ENCODE results near the gene KCNJ15.
A peak's percentile ranks its signal among the peaks of the same experiment; 100 is the strongest.

The KCNJ15 gene

DNA sequence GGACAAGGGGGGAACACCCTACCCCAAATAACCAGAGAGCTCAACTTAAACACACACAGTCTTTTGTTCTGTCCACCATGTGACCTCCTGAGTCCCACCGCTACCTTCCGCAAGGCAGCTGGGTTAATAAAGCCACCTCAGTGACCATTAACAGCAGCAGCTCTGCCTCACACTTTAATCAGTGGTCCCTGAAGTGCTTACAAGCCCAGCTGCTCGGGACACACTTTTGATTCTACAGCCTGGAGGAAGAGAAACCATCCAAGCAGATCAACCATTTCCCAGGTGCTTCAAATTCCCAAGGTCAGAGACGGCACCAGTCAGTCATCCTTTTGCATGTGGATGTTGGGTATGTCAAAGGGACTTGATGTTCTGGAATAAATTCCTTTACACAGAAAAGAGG is 70.1 kb downstream of the KCNJ15 start:
- no peak for DNase-seq (ENCODE audit: low read depth)

GRCh38 chr21:38327984-38328383 is 71.2 kb downstream of the KCNJ15 start:
- DNase-seq (ENCODE audit: low read depth), result peak; percentile 71

DNA sequence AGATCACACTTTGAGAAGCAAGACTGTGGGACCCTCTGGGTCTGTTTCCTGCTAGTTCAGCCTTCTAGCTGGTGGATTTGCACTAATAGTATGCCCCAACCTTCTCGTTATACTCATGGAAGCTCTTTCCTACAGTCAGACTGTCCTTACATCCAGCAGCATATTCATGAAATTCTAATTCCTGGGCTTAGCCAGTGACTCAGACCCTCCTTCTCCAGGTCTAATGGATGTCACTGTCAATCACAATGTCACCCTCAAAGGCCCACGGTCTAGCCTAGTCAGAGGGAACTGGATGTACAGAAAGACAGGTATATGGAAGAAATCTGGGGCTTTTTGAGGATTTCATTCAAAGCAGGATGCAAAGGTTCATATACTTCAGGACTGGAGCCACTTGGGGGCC is 72.4 kb downstream of the KCNJ15 start:
- no peak for DNase-seq (ENCODE audit: low read depth)

DNA sequence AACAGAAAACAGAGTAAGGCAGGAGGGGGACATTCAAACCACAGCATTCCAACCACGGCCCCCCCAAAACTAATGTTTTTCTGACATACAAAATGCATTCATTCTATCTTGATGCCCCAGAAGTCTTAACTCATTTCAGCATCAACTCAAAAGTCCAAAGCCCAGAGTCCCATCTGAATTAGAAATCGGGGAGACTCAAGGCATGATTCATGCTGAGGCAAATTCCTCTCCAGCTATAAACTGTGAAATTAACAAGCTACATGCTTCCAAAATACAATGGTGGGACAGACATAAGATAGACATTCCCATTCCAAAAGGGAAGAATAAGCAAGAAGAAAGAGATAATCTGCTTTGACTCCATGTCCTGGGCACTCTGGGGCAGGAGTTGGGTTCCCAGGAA is 73.9 kb downstream of the KCNJ15 start:
- DNase-seq (ENCODE audit: low read depth), result no peak

GRCh38 chr21:38333301-38334272 is 76.8 kb downstream of the KCNJ15 start:
- DNase-seq (ENCODE audit: low read depth), result peak; percentile 58

- DNase-seq (ENCODE audit: low read depth), result no peak
Measured at GRCh38 chr21:38334866-38335265, 78.1 kb downstream of the KCNJ15 start.

- no peak for DNase-seq (ENCODE audit: low read depth)
Measured at GRCh38 chr21:38337793-38338192, 81.0 kb downstream of the KCNJ15 start.

GRCh38 chr21:38340131-38340530 is 83.3 kb downstream of the KCNJ15 start:
- no peak for DNase-seq (ENCODE audit: low read depth)

- DNase-seq (ENCODE audit: low read depth), result peak; percentile 95
Measured at GRCh38 chr21:38341546-38342012, 84.8 kb downstream of the KCNJ15 start.

GRCh38 chr21:38342739-38343138 is 85.9 kb downstream of the KCNJ15 start:
- DNase-seq (ENCODE audit: low read depth), result peak; percentile 57

DNA sequence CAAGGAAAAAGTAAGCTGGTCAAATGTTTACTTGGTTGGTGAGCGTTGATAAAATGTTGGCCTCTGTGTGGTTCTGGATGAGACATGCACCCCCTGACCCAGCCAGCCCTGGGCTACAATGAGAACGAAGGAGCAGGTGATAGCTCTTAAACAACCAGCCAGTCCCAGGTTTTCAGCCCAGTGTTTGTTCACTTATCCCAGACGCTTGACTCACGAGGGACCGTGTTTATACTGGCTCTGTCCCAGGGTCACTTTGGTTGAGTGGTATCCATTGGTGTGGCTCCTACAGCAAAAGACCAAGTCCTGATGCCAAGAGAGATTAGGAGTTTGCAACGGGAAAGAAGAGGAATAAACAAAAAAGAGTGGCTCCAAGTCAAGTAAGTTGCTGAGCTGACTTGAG is 86.9 kb downstream of the KCNJ15 start:
- peak; percentile 74 for DNase-seq (ENCODE audit: low read depth)

DNA sequence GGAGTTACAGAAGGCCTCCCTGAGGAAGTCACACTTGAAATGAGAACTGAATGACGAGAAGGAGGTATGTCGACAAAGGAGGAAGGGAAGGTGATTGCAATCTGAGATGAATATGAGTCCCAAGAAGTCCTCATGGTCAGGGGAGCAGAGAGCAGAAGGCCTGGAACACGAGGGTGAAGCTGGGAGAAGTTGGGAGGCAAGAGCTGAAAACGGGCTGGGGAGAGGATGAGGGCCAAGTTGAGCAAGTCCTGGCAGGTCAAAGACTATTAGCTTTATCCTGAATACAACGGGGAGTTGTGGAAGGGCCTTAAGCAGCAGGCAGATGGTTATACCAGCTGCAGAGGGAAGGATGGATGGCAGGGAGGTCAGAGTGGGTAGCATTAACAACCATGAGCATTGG is 89.5 kb downstream of the KCNJ15 start:
- no peak for DNase-seq (ENCODE audit: low read depth)

- DNase-seq (ENCODE audit: low read depth), result peak; percentile 99
Measured at GRCh38 chr21:38349111-38349746, 92.4 kb downstream of the KCNJ15 start.

GRCh38 chr21:38349977-38350376 is 93.2 kb downstream of the KCNJ15 start:
- no peak for DNase-seq (ENCODE audit: low read depth)

- no peak for DNase-seq (ENCODE audit: low read depth)
Measured at GRCh38 chr21:38350684-38351083, 93.9 kb downstream of the KCNJ15 start.

DNA sequence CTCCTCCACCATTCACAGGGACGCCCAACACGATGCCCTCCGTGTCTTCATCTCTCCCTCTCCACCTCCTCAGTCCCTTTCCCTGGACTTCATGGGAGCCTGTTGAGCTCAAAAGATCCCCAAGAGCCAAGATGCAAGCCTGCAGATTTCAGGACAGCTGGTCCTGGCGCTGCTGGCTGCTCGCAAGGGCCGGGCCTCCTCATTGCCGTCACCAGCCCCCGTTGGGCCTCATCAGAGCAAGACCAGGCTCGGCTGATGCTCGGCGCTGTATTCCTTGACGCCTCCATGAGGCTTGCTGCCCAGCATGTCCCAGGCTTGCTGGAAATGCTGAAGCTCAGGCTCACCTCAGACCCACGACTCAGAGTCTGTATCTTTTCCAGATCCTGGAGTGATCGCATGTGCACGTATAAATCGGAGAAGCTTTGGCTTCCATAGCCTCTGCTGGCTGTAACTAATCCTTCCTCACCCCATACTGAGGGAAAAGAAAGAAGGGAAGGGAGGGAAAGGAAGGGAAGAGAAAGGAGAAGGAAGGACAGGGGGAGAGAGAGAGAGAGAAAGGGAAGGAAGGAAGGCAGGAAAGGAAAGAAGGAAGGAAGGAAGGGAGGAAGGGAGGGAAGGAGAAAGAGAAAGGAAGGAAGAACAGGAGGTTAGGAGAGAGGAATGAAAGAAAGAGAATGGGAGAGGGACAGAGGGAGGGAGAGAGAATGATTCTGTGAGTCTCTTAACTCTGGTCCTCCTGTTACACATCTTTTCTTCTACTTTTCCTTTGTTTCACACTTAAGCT is 94.6 kb downstream of the KCNJ15 start:
- no peak for DNase-seq (ENCODE audit: low read depth)

DNA sequence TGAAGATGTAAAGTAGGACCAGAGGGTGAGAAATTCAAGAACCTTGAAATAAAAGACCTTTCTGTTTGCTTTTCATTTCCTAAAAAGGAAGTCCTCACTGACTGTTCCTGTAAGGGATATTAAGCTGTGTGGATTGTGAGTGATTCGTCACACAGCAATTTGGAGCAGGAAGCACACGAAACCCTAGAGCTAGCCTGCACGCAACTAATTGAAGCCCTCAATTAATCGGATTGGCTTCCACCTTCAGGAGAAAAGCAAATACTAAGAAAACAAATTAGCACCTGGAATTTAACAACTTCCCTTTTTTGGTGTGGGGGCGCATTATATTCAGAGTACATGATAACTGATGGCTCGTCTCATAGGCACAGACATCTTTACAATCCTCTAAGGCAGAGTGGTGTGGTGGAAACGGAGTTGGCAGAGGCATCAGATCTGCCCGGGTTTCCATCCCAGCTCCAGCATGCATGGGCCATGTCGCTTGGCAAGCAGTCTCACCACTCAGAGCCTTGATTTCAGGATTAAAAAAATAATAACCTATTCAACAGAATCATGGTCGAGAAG is 95.2 kb downstream of the KCNJ15 start:
- DNase-seq (ENCODE audit: low read depth), result peak; percentile 93

- peak; percentile 79 for DNase-seq (ENCODE audit: low read depth)
Measured at GRCh38 chr21:38352536-38353219, 95.9 kb downstream of the KCNJ15 start.

GRCh38 chr21:38354231-38354630 is 97.4 kb downstream of the KCNJ15 start:
- no peak for DNase-seq (ENCODE audit: low read depth)

GRCh38 chr21:38354746-38355145 is 98.0 kb downstream of the KCNJ15 start:
- no peak for DNase-seq (ENCODE audit: low read depth)

DNA sequence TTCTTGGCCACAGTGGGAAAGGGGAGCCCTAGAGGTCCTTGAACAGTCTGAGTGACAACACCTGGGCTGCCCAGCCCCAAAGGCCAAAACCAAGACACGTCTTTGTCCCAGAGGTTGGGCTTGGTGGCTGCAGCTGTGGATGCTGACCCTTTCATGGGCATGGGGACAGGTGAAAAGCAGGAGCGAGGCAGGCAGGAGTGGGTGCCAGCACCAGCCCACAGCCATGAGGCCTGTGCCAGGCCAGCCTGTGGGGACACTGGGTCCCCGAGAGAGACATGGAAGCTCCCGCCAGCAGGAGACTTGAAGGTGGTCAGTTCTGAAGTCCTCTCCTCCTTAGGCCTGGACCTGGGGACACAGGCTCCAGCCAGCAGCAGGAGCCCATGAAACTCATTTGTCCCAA is 98.6 kb downstream of the KCNJ15 start:
- DNase-seq (ENCODE audit: low read depth), result no peak

Data from stromal cell of bone marrow (primary cell).